KG1 (cell line): Measurements from ENCODE around the gene GHRHR.

Source experiments
- DNase-seq: peaks from one replicate; lab custom pipeline; 2025; lab: John Stamatoyannopoulos, UW

The GHRHR gene

GRCh38 chr7:30963842-30964241 is at the start of gene GHRHR:
GHRHR (plus strand) TSS chr7:30963953; CDS start chr7:30964069, 116 bp downstream.
- no peak for DNase-seq

GRCh38 chr7:30914596-30914995 is 49.2 kb upstream of the GHRHR start:
- no peak for DNase-seq

GRCh38 chr7:30915005-30915601 is 48.6 kb upstream of the GHRHR start:
- no peak for DNase-seq

- DNase-seq, result no peak
These were observed 48.0 kb upstream of the GHRHR start for GRCh38 chr7:30915751-30916150.

- no peak for DNase-seq
These were observed 47.5 kb upstream of the GHRHR start for GRCh38 chr7:30916255-30916654.

GRCh38 chr7:30916767-30917166 is 47.0 kb upstream of the GHRHR start:
- no peak for DNase-seq

GRCh38 chr7:30917216-30917893 is 46.4 kb upstream of the GHRHR start:
- no peak for DNase-seq

- no peak for DNase-seq
These were observed 45.1 kb upstream of the GHRHR start for GRCh38 chr7:30918676-30919075.

GRCh38 chr7:30920021-30920583 is 43.7 kb upstream of the GHRHR start:
- DNase-seq, result no peak

- no peak for DNase-seq
These were observed 42.9 kb upstream of the GHRHR start for GRCh38 chr7:30920584-30921539.

- no peak for DNase-seq
These were observed 42.0 kb upstream of the GHRHR start for GRCh38 chr7:30921540-30922401.

GRCh38 chr7:30922596-30922995 is 41.2 kb upstream of the GHRHR start:
- no peak for DNase-seq

- no peak for DNase-seq
These were observed 40.6 kb upstream of the GHRHR start for GRCh38 chr7:30923009-30923773.

- DNase-seq, result no peak
These were observed 39.9 kb upstream of the GHRHR start for GRCh38 chr7:30923774-30924413.

- DNase-seq, result no peak
These were observed 39.1 kb upstream of the GHRHR start for GRCh38 chr7:30924624-30925023.

- DNase-seq, result no peak
These were observed 38.6 kb upstream of the GHRHR start for GRCh38 chr7:30925117-30925516.

GRCh38 chr7:30925913-30926312 is 37.8 kb upstream of the GHRHR start:
- no peak for DNase-seq

- no peak for DNase-seq
These were observed 37.4 kb upstream of the GHRHR start for GRCh38 chr7:30926313-30926712.

- no peak for DNase-seq
These were observed 36.7 kb upstream of the GHRHR start for GRCh38 chr7:30927040-30927439.

- DNase-seq, result no peak
These were observed 36.2 kb upstream of the GHRHR start for GRCh38 chr7:30927559-30927958.
